C4-2B (cell line): ENCODE measurements around the gene RPS14.

ENCODE experiments used
- CTCF ChIP-seq: fragments of 450-650 bp; conservative IDR thresholded peaks from 2 replicates; pipeline ENCODE4 v1.5.1; 2017; ENCODE audit warnings: mild to moderate bottlenecking
- ZFX ChIP-seq: fragments of 450-650 bp; IDR thresholded peaks from 2 replicates; pipeline ENCODE4 v1.6.1; 2017

DNA sequence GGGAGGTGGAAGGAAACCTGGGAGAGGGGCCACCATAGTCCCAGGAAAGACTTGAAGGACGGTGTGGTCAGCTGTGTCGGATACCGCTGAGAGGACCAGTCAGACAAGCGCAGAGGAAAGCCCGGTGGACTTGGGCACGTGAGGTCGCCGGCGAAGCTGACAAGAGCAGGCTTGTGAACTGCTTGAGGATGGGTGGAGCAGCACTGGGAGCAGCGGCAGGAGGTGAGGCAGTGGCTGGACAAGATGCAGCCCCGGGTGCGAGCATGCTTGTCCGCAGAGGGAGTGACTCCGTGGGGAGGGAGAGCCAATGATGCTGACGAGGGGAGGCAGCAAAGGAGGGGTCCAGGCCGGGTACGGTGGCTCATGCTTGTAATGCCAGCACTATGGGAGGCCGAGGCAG is 18.5 kb downstream of the RPS14 start:
- no peak for TF ChIP-seq CTCF
- no peak for TF ChIP-seq ZFX
